ENCODE results near the gene AMPH.

Gene AMPH

GRCh38 chr7:38673795-38674194 lies 42.6 kb upstream of the AMPH start:
- 91% methylated on average over 3 of the region's 3 CpGs for WGBS (ENCODE audit: insufficient coverage)
- Histone ChIP-seq H3K9me3 (ENCODE audit: control extremely low read depth in 1 of 5, control insufficient read depth in 4 of 5, insufficient read depth in 2 of 5, low read depth in 1 of 5, low read length in 4 of 5) (peaks cover 0 to 9% (median 0%) of the 10 kb centered on the region in 5 experiments), H3K27me3 (replicated peaks in 2 of 5; ENCODE audit: control insufficient read depth in 4 of 5, insufficient read depth in 5 of 5, low read length in 4 of 5) (no peaks in the 10 kb centered on the region), H3K27ac (ENCODE audit: insufficient read depth in 1 of 2, low read depth in 1 of 2, low read length in 2 of 2, poor library complexity in 1 of 2, severe bottlenecking in 2 of 2) (no peak overlapping the region), H3K36me3 (ENCODE audit: control insufficient read depth in 4 of 4, insufficient read depth in 4 of 4, low read length in 3 of 4) (no peaks in the 10 kb centered on the region), H3K4me1 (ENCODE audit: control extremely low read depth in 1 of 4, control insufficient read depth in 4 of 4, insufficient read depth in 4 of 4, low read length in 3 of 4) (peaks cover 0 to 3% (median 0%) of the 10 kb centered on the region in 4 experiments), H3K4me3 (ENCODE audit: control insufficient read depth in 1 of 7, extremely low read depth in 1 of 7, insufficient read depth in 4 of 7, low read depth in 2 of 7, low read length in 6 of 7) (no peak overlapping the region)
- CTCF ChIA-PET, result interaction anchor here (1.2 kb wide), 1 partner anchor 13 kb away, joined by 5 read pairs; no protein-coding TSS in a partner anchor
- POLR2A ChIA-PET, result no interaction called here
- DNase-seq, result no peak

- H3K27me3 ChIP-seq (replicated peaks in 2 of 5; ENCODE audit: control insufficient read depth in 4 of 5, insufficient read depth in 5 of 5, low read length in 4 of 5), result no peaks in the 10 kb centered on the region
- H3K36me3 ChIP-seq (ENCODE audit: control insufficient read depth in 4 of 4, insufficient read depth in 4 of 4, low read length in 3 of 4), result no peaks in the 10 kb centered on the region
- 44% methylated on average over 5 of the region's 12 CpGs for WGBS (ENCODE audit: insufficient coverage)
- CTCF ChIA-PET, result no interaction called here
- POLR2A ChIA-PET, result no interaction called here
- H3K4me1 ChIP-seq (ENCODE audit: control extremely low read depth in 1 of 4, control insufficient read depth in 4 of 4, insufficient read depth in 4 of 4, low read length in 3 of 4), result peaks cover 0 to 3% (median 0%) of the 10 kb centered on the region in 4 experiments
- peak; percentile 6 to 67 (median 51) for DNase-seq
- no peak overlapping the region for H3K27ac ChIP-seq (ENCODE audit: insufficient read depth in 1 of 2, low read depth in 1 of 2, low read length in 2 of 2, poor library complexity in 1 of 2, severe bottlenecking in 2 of 2)
- H3K4me3 ChIP-seq (ENCODE audit: control insufficient read depth in 1 of 7, extremely low read depth in 1 of 7, insufficient read depth in 4 of 7, low read depth in 2 of 7, low read length in 6 of 7), result no peak overlapping the region
- H3K9me3 ChIP-seq (ENCODE audit: control extremely low read depth in 1 of 5, control insufficient read depth in 4 of 5, insufficient read depth in 2 of 5, low read depth in 1 of 5, low read length in 4 of 5), result no peaks in the 10 kb centered on the region
Measured at GRCh38 chr7:38671911-38672905, 41.0 kb upstream of the AMPH start.

- no peak for DNase-seq
- Histone ChIP-seq H3K9me3 (ENCODE audit: control extremely low read depth in 1 of 5, control insufficient read depth in 4 of 5, insufficient read depth in 2 of 5, low read depth in 1 of 5, low read length in 4 of 5) (peaks cover 0 to 2% (median 0%) of the 10 kb centered on the region in 5 experiments), H3K27me3 (replicated peaks in 2 of 5; ENCODE audit: control insufficient read depth in 4 of 5, insufficient read depth in 5 of 5, low read length in 4 of 5) (no peaks in the 10 kb centered on the region), H3K4me1 (ENCODE audit: control extremely low read depth in 1 of 4, control insufficient read depth in 4 of 4, insufficient read depth in 4 of 4, low read length in 3 of 4) (peaks cover 0 to 3% (median 0%) of the 10 kb centered on the region in 4 experiments), H3K27ac (ENCODE audit: insufficient read depth in 1 of 2, low read depth in 1 of 2, low read length in 2 of 2, poor library complexity in 1 of 2, severe bottlenecking in 2 of 2) (no peak overlapping the region), H3K36me3 (ENCODE audit: control insufficient read depth in 4 of 4, insufficient read depth in 4 of 4, low read length in 3 of 4) (no peaks in the 10 kb centered on the region), H3K4me3 (ENCODE audit: control insufficient read depth in 1 of 7, extremely low read depth in 1 of 7, insufficient read depth in 4 of 7, low read depth in 2 of 7, low read length in 6 of 7) (no peak overlapping the region)
- 100% methylated on average over 4 of the region's 5 CpGs for WGBS (ENCODE audit: insufficient coverage)
- POLR2A ChIA-PET, result no interaction called here
- CTCF ChIA-PET, result no interaction called here
Measured at GRCh38 chr7:38669965-38670520, 38.9 kb upstream of the AMPH start.

- POLR2A ChIA-PET, result no interaction called here
Measured at GRCh38 chr7:38664972-38665371, 33.8 kb upstream of the AMPH start.

GRCh38 chr7:38660427-38661099 lies 29.4 kb upstream of the AMPH start:
- POLR2A ChIA-PET, result interaction anchor here (0.6 kb wide), 1 partner anchor 210 kb away, joined by 4 read pairs; no protein-coding TSS in a partner anchor
- 28% methylated on average over 3 of the region's 6 CpGs for WGBS (ENCODE audit: insufficient coverage)

More at GRCh38 chr7:38664972-38665371, 33.8 kb upstream of the AMPH start:
- Histone ChIP-seq H3K9me3 (ENCODE audit: control extremely low read depth in 1 of 5, control insufficient read depth in 4 of 5, insufficient read depth in 2 of 5, low read depth in 1 of 5, low read length in 4 of 5) (peaks cover 0 to 2% (median 0%) of the 10 kb centered on the region in 5 experiments), H3K4me3 (ENCODE audit: control insufficient read depth in 1 of 7, extremely low read depth in 1 of 7, insufficient read depth in 4 of 7, low read depth in 2 of 7, low read length in 6 of 7) (no peak overlapping the region), H3K27me3 (replicated peaks in 2 of 5; ENCODE audit: control insufficient read depth in 4 of 5, insufficient read depth in 5 of 5, low read length in 4 of 5) (no peaks in the 10 kb centered on the region), H3K27ac (ENCODE audit: insufficient read depth in 1 of 2, low read depth in 1 of 2, low read length in 2 of 2, poor library complexity in 1 of 2, severe bottlenecking in 2 of 2) (no peak overlapping the region), H3K36me3 (ENCODE audit: control insufficient read depth in 4 of 4, insufficient read depth in 4 of 4, low read length in 3 of 4) (no peaks in the 10 kb centered on the region), H3K4me1 (ENCODE audit: control extremely low read depth in 1 of 4, control insufficient read depth in 4 of 4, insufficient read depth in 4 of 4, low read length in 3 of 4) (no peaks in the 10 kb centered on the region)
- DNase-seq, result no peak
- CTCF ChIA-PET, result interaction anchor here (1.1 kb wide), 1 partner anchor 235 kb away, joined by 4 read pairs; no protein-coding TSS in a partner anchor
- 96% methylated on average over 4 of the region's 7 CpGs for WGBS (ENCODE audit: insufficient coverage)

DNA sequence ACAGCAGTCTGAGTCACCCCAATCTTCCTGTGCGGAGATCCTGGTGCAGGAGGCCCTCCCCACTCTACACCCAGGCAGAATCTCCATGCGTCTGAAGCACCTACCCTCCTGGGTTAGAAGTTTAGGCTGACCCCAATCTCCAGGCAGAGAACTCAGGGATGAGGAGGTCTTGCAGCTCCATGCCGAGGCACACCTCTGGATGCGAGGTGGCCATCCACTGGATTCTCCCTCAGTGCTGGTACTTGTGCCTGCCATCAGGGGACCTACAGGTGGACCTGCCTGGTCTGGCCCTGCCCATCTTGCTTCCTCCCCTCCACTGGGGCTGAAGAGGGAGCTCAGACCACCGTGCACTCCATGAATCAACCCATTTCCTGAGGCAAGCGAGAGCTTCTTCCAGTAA lies 28.8 kb upstream of the AMPH start:
- Histone ChIP-seq H3K4me3 (ENCODE audit: control insufficient read depth in 1 of 7, extremely low read depth in 1 of 7, insufficient read depth in 4 of 7, low read depth in 2 of 7, low read length in 6 of 7) (no peak overlapping the region), H3K27me3 (replicated peaks in 2 of 5; ENCODE audit: control insufficient read depth in 4 of 5, insufficient read depth in 5 of 5, low read length in 4 of 5) (no peaks in the 10 kb centered on the region), H3K27ac (ENCODE audit: insufficient read depth in 1 of 2, low read depth in 1 of 2, low read length in 2 of 2, poor library complexity in 1 of 2, severe bottlenecking in 2 of 2) (no peak overlapping the region), H3K36me3 (ENCODE audit: control insufficient read depth in 4 of 4, insufficient read depth in 4 of 4, low read length in 3 of 4) (no peaks in the 10 kb centered on the region), H3K4me1 (ENCODE audit: control extremely low read depth in 1 of 4, control insufficient read depth in 4 of 4, insufficient read depth in 4 of 4, low read length in 3 of 4) (peaks cover 0 to 5% (median under 1%) of the 10 kb centered on the region in 4 experiments), H3K9me3 (ENCODE audit: control extremely low read depth in 1 of 5, control insufficient read depth in 4 of 5, insufficient read depth in 2 of 5, low read depth in 1 of 5, low read length in 4 of 5) (no peaks in the 10 kb centered on the region)
- WGBS (ENCODE audit: insufficient coverage), result 98% methylated on average over 4 of the region's 6 CpGs
- ChIA-PET CTCF (interaction anchor here (1.4 to 2.5 kb wide), 4 partner anchors 12 to 261 kb away, joined by 3 to 8 read pairs (median 5); no protein-coding TSS in a partner anchor), POLR2A (interaction anchor here (0.6 kb wide), 1 partner anchor 209 kb away, joined by 4 read pairs; no protein-coding TSS in a partner anchor)
- DNase-seq, result no peak

More at GRCh38 chr7:38660427-38661099, 29.4 kb upstream of the AMPH start:
- Histone ChIP-seq H3K4me1 (ENCODE audit: control extremely low read depth in 1 of 4, control insufficient read depth in 4 of 4, insufficient read depth in 4 of 4, low read length in 3 of 4) (peaks cover 0 to 5% (median under 1%) of the 10 kb centered on the region in 4 experiments), H3K9me3 (ENCODE audit: control extremely low read depth in 1 of 5, control insufficient read depth in 4 of 5, insufficient read depth in 2 of 5, low read depth in 1 of 5, low read length in 4 of 5) (peaks cover 0 to under 1% (median 0%) of the 10 kb centered on the region in 5 experiments), H3K27me3 (replicated peaks in 2 of 5; ENCODE audit: control insufficient read depth in 4 of 5, insufficient read depth in 5 of 5, low read length in 4 of 5) (no peaks in the 10 kb centered on the region), H3K4me3 (ENCODE audit: control insufficient read depth in 1 of 7, extremely low read depth in 1 of 7, insufficient read depth in 4 of 7, low read depth in 2 of 7, low read length in 6 of 7) (no peak overlapping the region), H3K27ac (ENCODE audit: insufficient read depth in 1 of 2, low read depth in 1 of 2, low read length in 2 of 2, poor library complexity in 1 of 2, severe bottlenecking in 2 of 2) (no peak overlapping the region), H3K36me3 (ENCODE audit: control insufficient read depth in 4 of 4, insufficient read depth in 4 of 4, low read length in 3 of 4) (no peaks in the 10 kb centered on the region)
- DNase-seq, result peak; percentile 31 to 51 (median 42)
- CTCF ChIA-PET, result interaction anchor here (1.4 to 2.5 kb wide), 4 partner anchors 13 to 261 kb away, joined by 3 to 8 read pairs (median 5); no protein-coding TSS in a partner anchor

Data from common myeloid progenitor, CD34-positive (primary cell).